Astrocyte (in vitro differentiated cells and primary cell): ENCODE measurements around the gene FOXB1. TPM values are rescaled to one million over a fixed set of nuclear protein-coding genes. Genes with fewer than 3 reads are reported as not detected.

Source experiments
- DNase-seq: peaks from one replicate; pipeline ENCODE4 v3.0.0-alpha.2; 2010; ENCODE audit warnings: low read depth
- FAIRE-seq: peaks from 2 replicates; lab custom pipeline; 2011; peaks lifted over from hg19 to GRCh38; lab: Jason Lieb, UNC
- H2AFZ ChIP-seq: 2 replicates; pipeline ENCODE4 v1.6.0; 2012; ENCODE audit warnings: low read depth, low read length, inconsistent platforms
- H3K27ac ChIP-seq: 2 replicates; pipeline ENCODE4 v1.5.1; 2011; ENCODE audit warnings: low read depth, low read length, inconsistent platforms
- H3K27me3 ChIP-seq: 2 replicates; pipeline ENCODE4 v1.6.0; 2011; ENCODE audit warnings: low read length, inconsistent platforms; ENCODE audit not compliant: insufficient read depth
- H3K36me3 ChIP-seq: 2 replicates; pipeline ENCODE4 v1.5.1; 2011; ENCODE audit warnings: low read length, inconsistent platforms; ENCODE audit not compliant: insufficient read depth
- H3K4me1 ChIP-seq: 2 replicates; pipeline ENCODE4 v1.5.1; 2011; ENCODE audit warnings: low read length, inconsistent platforms; ENCODE audit not compliant: insufficient read depth
- H3K4me2 ChIP-seq: 2 replicates; pipeline ENCODE4 v1.6.0; 2012; ENCODE audit warnings: low read length, inconsistent platforms
- H3K4me3 ChIP-seq: 2 replicates; pipeline ENCODE4 v1.5.1; 2011; ENCODE audit warnings: low read depth, mild to moderate bottlenecking, low read length, inconsistent platforms; ENCODE audit not compliant: insufficient read depth
- H3K79me2 ChIP-seq: 2 replicates; pipeline ENCODE4 v1.6.0; 2012; ENCODE audit warnings: mild to moderate bottlenecking, low read length, inconsistent platforms; ENCODE audit not compliant: insufficient read depth
- H3K9ac ChIP-seq: 2 replicates; pipeline ENCODE4 v1.6.0; 2012; ENCODE audit warnings: mild to moderate bottlenecking, low read length, inconsistent platforms
- H3K9me3 ChIP-seq: 2 replicates; pipeline ENCODE4 v1.5.1; 2012; ENCODE audit warnings: low read depth, mild to moderate bottlenecking, low read length, inconsistent platforms; ENCODE audit not compliant: insufficient read depth
- H4K20me1 ChIP-seq: 2 replicates; pipeline ENCODE4 v1.6.0; 2012; ENCODE audit warnings: low read length, inconsistent platforms; ENCODE audit not compliant: insufficient read depth
- H3K27ac Mint-ChIP-seq: one replicate; pipeline ENCODE4 v1.8.0; 2021; ENCODE audit warnings: mild to moderate bottlenecking, mixed read lengths; ENCODE audit not compliant: unreplicated experiment
- H3K27me3 Mint-ChIP-seq: one replicate; pipeline ENCODE4 v1.8.0; 2021; ENCODE audit warnings: low read depth, mixed read lengths; ENCODE audit not compliant: unreplicated experiment
- H3K36me3 Mint-ChIP-seq: one replicate; pipeline ENCODE4 v1.8.0; 2021; ENCODE audit warnings: low read depth, mixed read lengths; ENCODE audit not compliant: unreplicated experiment
- H3K4me1 Mint-ChIP-seq: one replicate; pipeline ENCODE4 v1.8.0; 2021; ENCODE audit warnings: low read depth, mixed read lengths; ENCODE audit not compliant: unreplicated experiment
- H3K4me3 Mint-ChIP-seq: one replicate; pipeline ENCODE4 v1.8.0; 2021; ENCODE audit warnings: mild to moderate bottlenecking, moderate library complexity, mixed read lengths; ENCODE audit not compliant: unreplicated experiment
- H3K9me3 Mint-ChIP-seq: one replicate; pipeline ENCODE4 v1.8.0; 2021; ENCODE audit warnings: mild to moderate bottlenecking, mixed read lengths; ENCODE audit not compliant: unreplicated experiment
- CTCF ChIP-seq: IDR thresholded peaks from 2 replicates; pipeline ENCODE4 v1.5.1; 2011; ENCODE audit warnings: low read depth, mild to moderate bottlenecking, inconsistent platforms, low read length, moderate library complexity; ENCODE audit not compliant: insufficient read depth
- EZH2 ChIP-seq: IDR thresholded peaks from 2 replicates; pipeline ENCODE4 v1.6.1; 2012; ENCODE audit warnings: mild to moderate bottlenecking, low read length, inconsistent platforms; ENCODE audit not compliant: insufficient read depth
- total RNA-seq: library from RNA; stranded (reverse); gene quantifications from 2 replicates; pipeline ENCODE4 v1.2.1, GENCODE V29; 2021

The FOXB1 gene
- total RNA-seq, 1 donor from 2014 or later: 1.3 TPM

- no peak overlapping the region for H3K9ac ChIP-seq
Measured at GRCh38 chr15:59995568-59996297, 8.4 kb upstream of the FOXB1 start.

GRCh38 chr15:59996298-59997041, 7.6 kb upstream of the FOXB1 start:
- peaks cover 97% of the 10 kb centered on the region for H3K27me3 ChIP-seq
- H3K9ac ChIP-seq: no peak overlapping the region
- peak overlapping the region; percentile 41 for H3K27ac Mint-ChIP-seq
- H3K36me3 Mint-ChIP-seq: no peaks in the 10 kb centered on the region
- H3K4me3 Mint-ChIP-seq: no peak overlapping the region
- no peak for FAIRE-seq
- H3K9me3 ChIP-seq: no peaks in the 10 kb centered on the region
- peaks cover 18% of the 10 kb centered on the region for H3K4me1 Mint-ChIP-seq
- peaks cover 4% of the 10 kb centered on the region for H3K4me1 ChIP-seq
- H3K27ac ChIP-seq: no peak overlapping the region
- H3K79me2 ChIP-seq: no peaks in the 10 kb centered on the region
- H3K36me3 ChIP-seq: no peaks in the 10 kb centered on the region
- peaks cover 74% of the 10 kb centered on the region for H3K27me3 Mint-ChIP-seq
- TF ChIP-seq EZH2: no peak
- no peak overlapping the region for H3K4me3 ChIP-seq
- H2AFZ ChIP-seq: no peak overlapping the region
- peaks cover 9% of the 10 kb centered on the region for H3K9me3 Mint-ChIP-seq
- H4K20me1 ChIP-seq: peaks cover 4% of the 10 kb centered on the region
- H3K4me2 ChIP-seq: peak overlapping the region; percentile 58
- DNase-seq: no peak

More at GRCh38 chr15:59995568-59996297, 8.4 kb upstream of the FOXB1 start:
- no peak overlapping the region for H3K4me3 ChIP-seq
- TF ChIP-seq CTCF: no peak
- FAIRE-seq (no peak), DNase-seq (no peak)
- no peaks in the 10 kb centered on the region for H3K36me3 ChIP-seq
- peaks cover 4% of the 10 kb centered on the region for H4K20me1 ChIP-seq
- no peaks in the 10 kb centered on the region for H3K79me2 ChIP-seq
- peaks cover 97% of the 10 kb centered on the region for H3K27me3 ChIP-seq
- peaks cover 4% of the 10 kb centered on the region for H3K4me1 ChIP-seq
- H3K9me3 ChIP-seq: no peaks in the 10 kb centered on the region
- H3K4me1 Mint-ChIP-seq: peaks cover 21% of the 10 kb centered on the region
- H3K4me3 Mint-ChIP-seq: peak overlapping the region; percentile 9
- H2AFZ ChIP-seq: no peak overlapping the region
- H3K36me3 Mint-ChIP-seq: no peaks in the 10 kb centered on the region
- peaks cover 9% of the 10 kb centered on the region for H3K9me3 Mint-ChIP-seq
- H3K4me2 ChIP-seq: no peak overlapping the region
- peak overlapping the region; percentile 41 for H3K27ac Mint-ChIP-seq
- H3K27ac ChIP-seq: no peak overlapping the region
- peaks cover 68% of the 10 kb centered on the region for H3K27me3 Mint-ChIP-seq

- Mint-ChIP-seq H3K4me3 (peak overlapping the region; percentile 73), H3K9me3 (peaks cover 9% of the 10 kb centered on the region), H3K27me3 (peaks cover 81% of the 10 kb centered on the region), H3K4me1 (peaks cover 17% of the 10 kb centered on the region), H3K36me3 (no peaks in the 10 kb centered on the region), H3K27ac (no peak overlapping the region)
- DNase-seq (no peak), FAIRE-seq (no peak)
- Histone ChIP-seq H3K9me3 (no peaks in the 10 kb centered on the region), H3K27me3 (peaks cover 98% of the 10 kb centered on the region), H3K79me2 (no peaks in the 10 kb centered on the region), H3K4me3 (no peak overlapping the region), H3K27ac (no peak overlapping the region), H3K4me2 (peak overlapping the region; percentile 58), H3K4me1 (peaks cover 4% of the 10 kb centered on the region), H4K20me1 (peaks cover 4% of the 10 kb centered on the region), H3K9ac (no peak overlapping the region), H2AFZ (peak overlapping the region; percentile 35), H3K36me3 (no peaks in the 10 kb centered on the region)
- peak; percentile 93 for TF ChIP-seq EZH2
- no peak for TF ChIP-seq CTCF
Measured at GRCh38 chr15:59997070-59997701, 6.9 kb upstream of the FOXB1 start.
